ENCODE data around the gene ORAI1.
"Not testable (repeated sequence)": the region's sequence is repeated elsewhere in the genome, so short reads cannot be mapped to it uniquely, and the experiment has no call there.

The ORAI1 gene

DNA sequence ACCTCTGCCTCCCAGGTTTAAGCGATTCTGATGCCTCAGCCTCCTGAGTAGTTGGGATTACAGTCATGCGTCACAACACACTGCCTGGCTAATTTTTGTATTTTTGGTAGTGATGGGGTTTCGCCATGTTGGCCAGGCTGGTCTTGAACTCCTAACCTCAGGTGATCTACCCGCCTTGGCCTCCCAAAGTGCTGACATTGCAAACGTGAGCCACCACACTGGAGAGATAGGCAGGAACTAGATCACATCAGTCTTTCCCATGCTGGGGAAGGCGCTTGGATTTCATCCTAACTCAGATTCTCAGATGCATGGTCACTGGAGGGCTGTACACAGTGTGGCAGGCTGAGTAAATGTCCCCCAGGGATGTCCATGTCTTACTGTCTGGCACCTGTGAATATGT lies 18.0 kb upstream of the ORAI1 start:
- no peak for DNase-seq

DNA sequence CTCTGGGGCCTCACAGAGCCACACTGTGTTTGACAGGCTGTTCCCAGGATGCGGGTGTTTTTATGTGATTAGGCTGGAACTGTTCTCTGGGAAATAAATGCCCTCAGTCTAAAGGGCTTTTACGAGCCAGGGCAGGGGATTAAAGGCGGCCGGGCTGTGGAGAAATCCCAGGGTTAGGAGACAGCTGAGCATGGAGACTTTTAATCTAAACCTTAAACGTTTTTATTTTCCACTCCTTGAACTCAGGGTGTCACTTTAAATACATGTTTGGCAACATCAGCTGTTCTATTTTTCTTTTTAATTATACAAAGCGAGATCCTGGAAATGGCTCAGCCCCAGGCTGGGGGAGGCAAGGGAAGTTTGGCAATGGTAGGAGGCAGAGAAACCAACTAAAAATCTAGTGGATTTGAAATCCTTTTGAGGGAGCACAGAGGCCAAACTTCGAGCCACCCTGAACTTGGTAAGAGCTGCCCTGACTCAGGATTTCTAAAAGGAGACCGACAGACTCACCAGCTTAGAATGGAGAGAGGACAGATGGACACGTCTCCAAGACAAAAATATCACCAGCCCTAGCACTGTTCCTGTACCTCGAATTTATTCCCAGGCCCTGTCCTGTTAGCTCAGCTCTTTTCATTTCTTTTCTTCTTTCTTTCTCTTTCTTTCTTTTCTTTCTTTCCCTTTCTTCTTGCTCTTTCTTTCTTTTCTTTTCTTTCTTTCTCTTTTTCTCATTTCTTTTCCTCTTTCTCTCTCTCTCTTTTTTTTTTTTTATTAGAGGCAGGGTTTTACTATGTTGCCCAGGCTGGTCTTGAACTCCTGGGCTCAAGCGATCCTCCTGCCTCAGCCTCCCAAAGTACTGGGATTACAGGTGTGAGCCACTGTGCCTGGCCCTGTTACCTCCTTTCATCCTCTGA lies 15.8 kb upstream of the ORAI1 start:
- DNase-seq, result peak; percentile 48

DNA sequence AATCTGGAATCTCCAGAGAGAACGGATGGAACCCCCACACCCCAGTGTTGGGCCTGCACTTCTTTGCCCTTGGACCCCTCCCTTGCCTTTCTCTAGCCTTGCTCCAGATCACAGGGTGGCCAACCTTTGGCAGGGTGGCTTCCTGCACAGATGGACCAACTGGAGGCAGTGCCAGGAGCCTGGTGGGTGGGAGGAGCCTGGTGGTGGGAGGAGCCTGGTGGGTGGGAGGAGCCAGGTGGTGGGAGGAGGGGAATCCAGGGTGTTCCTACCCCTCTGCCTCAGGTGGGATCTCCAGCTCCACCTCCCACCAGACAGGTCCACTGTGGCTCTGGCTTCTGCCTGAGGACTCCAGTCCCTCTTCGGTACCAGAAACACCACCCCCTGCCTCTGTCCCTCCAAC lies 15.0 kb upstream of the ORAI1 start:
- DNase-seq, result no peak

DNA sequence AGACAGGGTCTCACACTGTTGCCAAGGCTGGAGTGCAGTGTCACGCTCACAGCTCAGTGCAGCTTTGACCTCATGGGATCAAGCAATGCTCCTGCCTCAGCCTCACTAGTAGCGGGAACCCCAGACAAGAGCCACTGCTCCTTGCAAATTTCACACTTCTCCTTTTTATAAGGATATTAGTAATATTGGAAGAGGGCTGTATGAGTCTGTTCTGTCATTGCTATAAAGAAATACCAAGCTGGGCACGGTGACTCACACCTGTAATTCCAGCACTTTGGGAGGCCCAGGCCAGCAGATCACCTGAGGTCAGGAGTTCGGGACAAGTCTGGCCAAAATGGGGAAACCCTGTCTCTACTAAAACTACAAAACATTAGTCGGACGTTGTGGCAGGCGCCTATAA lies 12.9 kb upstream of the ORAI1 start:
- DNase-seq, result no peak

DNA sequence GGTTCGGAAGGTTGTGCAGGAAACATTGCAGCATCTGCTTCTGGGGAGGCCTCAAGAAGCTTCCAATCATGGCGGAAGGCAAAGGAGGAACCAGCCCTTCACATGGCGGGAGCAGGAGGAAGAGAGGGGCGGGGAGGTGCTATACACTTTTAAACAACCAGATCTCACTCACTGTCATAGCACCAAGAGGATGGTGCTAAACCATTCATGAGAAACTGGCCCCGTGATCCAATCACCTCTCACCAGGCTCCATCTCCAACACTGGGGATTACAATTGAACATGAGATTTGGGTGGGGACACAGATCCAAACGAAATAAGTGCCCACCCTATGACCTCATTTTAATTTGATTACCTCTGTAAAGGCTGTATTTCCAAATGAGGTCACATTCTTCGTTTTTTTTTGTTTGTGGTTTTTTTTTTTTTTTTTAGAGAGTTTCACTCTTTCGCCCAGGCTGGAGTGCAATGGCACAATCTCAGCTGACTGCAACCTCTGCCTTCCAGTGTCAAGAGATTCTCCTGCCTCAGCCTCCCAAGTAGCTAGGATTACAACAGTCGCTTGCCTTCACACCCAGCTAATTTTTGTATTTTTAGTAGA lies 11.4 kb upstream of the ORAI1 start:
- DNase-seq, result no peak

DNA sequence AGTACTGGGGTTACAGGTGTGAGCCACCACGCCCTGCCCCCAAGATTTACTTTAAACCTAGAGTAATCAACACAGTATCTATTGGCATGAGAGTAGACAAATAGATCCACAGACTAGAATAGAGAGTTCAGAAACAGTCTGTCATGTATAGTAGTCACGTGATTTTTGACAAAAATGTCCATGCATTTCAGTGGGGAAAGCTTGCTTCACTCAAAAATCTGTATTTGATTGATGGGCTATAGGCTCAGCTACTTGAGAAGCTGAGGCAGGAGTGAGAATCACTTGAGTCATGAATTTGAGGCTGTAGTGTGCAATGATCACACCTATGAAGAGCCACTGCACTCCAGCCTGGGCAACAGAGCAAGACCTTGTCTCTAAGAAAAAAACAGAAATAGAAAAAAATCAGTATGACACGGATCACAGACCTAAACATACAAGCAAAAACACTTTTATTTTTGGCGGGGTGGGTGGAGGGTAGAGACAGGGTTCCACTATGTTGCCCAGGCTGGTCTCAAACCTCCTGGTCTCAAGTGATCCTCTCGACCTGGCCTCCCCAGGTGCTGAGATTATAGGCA lies 7.6 kb upstream of the ORAI1 start:
- DNase-seq, result no peak

DNA sequence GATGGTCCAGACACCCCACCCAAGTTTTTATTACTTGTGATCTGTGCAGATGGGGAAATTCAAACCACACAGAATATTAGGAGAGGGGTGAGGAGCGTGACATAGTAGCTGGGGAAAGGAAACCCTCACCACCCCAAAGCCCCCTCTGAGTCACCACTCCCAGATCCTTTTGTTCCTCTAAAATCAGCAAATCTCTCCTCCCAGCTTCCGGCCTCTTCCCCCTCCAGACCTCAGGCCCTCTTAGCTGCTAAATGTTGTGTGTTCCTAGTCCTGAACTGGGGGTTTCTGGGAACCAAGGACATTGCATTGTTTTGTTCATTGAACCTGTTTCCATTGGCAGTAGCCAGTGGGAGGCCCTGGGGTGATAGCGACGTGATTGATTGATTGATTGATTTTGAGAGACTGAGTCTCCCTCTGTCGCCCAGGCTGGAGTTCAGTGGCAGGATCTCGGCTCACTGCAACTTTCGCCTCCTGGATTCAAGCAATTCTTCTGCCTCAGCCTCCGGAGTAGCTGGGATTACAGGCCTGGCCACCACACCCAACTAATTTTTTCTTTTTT lies 5.9 kb upstream of the ORAI1 start:
- no peak for DNase-seq

DNA sequence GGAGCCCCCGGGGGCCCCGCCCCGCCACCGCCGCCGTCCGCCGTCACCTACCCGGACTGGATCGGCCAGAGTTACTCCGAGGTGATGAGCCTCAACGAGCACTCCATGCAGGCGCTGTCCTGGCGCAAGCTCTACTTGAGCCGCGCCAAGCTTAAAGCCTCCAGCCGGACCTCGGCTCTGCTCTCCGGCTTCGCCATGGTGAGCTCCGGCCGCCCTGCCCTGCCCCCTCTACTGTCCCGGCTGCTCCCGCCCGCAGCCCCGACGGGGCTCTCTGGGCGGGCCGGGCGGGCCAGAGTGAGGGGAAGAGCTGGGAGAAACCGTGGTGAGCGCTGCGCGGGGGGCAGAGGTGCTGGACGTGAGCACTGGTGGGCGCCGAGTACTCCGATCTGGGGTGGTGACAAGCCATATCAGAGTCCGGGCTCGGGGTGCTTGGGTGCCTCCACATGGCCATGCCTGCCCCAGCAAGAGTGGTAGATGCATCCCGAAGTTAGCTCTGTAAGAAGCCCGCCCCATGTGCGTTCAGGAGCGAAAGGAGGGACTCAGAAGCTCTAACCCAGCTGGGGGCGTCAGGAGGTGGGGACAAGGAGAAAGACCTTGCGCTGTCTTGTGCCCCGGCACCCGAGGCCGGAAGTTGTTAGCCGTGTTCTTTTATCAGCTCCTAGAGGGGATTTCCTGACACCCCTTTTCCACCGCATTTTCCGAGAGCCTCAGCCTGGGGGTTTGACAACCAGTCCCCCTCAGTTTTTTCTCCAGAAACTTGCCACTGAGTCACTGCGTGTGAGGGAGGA lies 717 bp downstream of the ORAI1 start:
- peak; percentile 24 for DNase-seq

DNA sequence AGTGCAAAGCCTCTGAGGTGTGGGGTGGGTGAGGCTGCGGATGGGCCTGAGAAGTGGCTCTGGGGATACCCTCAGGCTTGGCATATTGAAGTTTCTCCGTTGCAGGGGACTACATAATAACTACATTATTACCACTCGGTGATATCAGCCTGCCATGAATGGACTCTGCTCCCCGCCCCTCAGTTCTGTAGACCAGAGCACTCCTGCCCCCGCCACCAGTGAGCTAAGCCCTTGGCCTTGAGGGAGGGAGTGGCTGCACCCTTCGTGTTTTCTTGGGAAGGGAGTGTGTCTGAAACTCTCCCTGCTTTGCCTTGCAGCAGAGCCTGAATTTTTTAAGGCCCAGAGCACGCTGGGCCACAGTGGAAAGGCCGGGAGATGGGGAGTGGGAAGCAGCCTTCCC lies 1.7 kb downstream of the ORAI1 start:
- DNase-seq, result no peak

DNA sequence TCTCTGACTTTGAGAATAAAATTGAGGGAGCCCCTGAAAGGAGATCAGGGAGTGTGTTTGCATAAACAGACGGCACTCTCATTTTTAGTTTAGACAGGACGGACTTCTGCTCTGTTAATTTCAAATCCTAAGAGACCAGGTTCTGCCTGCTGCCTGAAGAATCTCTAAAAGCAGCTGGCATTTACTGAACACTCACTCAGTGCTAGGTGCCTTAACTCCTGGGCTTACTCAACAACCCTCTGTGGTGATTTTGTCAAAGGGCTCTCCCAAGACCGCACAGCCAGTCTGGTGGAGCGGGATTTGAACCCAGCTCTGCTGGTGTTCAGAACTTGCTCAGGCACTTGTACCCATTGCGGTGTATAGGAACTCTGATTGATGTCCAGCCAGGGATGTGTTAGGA lies 2.2 kb downstream of the ORAI1 start:
- DNase-seq, result no peak

DNA sequence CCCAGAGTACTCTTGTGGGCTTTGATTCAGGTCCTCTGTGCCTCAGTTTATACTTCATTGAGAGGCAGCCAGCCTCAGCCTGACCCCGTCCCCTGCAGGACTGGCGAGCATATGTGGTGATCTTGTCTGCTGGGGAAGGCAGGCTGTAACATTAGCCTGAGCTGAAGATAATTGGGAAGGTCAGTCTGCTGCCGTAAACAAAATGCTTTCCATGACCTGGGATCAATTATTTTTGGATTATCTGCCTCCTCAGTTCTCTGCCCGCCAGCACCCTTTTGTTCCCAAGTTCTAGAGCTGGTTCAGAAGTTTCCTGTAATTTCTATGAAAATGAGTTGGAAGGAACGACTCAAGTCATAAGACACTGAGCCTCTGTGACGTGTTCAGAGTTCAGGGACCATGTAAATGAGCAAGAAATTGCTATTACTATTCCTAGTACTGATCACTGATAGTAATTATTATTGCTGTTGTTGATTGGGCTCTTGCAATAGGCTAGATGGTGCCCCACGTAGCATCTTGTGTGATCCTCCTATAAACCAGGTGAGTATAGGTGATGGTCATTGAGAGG lies 4.5 kb downstream of the ORAI1 start:
- DNase-seq, result no peak

DNA sequence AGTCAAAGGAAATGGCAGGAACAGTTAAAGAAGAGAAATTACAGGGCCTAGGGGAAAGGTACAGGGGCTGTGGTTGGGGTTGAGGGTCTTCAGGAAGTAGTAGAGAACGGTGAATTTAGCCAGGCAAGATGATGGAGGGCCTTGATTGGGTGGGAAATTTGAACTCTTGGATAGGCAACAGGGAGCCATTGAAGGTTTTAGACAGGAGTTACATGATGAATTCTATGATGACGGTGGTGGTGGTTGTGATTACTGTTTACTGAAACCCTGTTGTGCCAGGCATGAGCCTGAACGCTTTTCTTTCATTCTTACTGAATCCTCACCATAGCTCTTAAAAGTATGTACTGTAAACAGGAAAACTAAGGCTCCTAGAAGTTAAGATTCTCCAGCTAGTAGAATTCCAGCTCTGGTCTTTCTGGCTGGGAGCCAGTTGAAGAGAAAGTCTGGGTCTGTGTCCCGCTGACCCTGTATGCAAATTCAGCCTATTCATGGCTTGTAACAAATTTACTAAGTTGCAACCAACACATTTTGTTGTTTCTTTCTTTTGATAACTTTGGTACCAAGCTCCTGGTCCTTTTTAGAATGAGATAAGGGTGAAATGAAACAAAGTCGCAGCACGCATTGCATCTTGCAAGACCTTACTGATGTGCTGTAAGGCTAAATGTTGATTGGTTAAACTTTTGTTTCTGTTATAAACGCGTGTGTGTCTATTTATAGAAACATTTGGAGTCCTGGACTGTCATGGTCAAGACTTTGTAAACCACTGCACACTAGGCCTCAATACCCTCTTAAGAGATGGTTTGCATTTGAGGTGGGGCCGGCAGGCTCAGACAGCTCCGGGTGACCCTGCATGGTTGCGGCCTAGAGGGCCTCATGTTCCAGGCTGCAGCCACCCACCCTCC lies 6.0 kb downstream of the ORAI1 start:
- no peak for DNase-seq

DNA sequence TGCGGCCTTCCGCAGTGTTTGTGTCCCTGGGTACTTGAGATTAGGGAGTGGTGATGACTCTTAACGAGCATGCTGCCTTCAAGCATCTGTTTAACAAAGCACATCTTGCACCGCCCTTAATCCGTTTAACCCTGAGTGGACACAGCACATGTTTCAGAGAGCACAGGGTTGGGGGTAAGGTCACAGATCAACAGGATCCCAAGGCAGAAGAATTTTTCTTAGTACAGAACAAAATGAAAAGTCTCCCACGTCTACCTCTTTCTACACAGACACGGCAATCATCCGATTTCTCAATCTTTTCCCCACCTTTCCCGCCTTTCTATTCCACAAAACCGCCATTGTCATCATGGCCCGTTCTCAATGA lies 7.5 kb downstream of the ORAI1 start:
- not testable (repeated sequence) for DNase-seq

DNA sequence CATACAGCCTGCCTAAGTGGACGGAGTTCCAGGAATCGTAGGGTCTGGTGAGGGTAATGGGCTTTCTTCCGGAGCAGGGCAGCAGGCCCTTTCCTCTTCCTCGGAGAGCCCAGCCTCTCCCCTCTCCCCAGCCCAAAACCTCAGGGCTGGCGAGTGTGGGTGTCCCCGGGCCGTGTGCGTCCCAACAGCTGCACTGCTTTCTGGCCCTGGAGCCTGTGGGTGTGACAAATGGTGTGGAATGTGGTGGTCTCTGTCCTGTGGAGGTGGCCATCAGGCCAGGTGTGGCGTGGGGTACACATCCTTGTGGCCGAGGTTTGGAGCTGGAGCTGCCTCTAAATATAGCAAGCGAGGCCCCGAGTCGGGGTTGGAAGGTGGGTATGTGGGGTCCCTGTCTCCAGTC lies 8.5 kb downstream of the ORAI1 start:
- no peak for DNase-seq

DNA sequence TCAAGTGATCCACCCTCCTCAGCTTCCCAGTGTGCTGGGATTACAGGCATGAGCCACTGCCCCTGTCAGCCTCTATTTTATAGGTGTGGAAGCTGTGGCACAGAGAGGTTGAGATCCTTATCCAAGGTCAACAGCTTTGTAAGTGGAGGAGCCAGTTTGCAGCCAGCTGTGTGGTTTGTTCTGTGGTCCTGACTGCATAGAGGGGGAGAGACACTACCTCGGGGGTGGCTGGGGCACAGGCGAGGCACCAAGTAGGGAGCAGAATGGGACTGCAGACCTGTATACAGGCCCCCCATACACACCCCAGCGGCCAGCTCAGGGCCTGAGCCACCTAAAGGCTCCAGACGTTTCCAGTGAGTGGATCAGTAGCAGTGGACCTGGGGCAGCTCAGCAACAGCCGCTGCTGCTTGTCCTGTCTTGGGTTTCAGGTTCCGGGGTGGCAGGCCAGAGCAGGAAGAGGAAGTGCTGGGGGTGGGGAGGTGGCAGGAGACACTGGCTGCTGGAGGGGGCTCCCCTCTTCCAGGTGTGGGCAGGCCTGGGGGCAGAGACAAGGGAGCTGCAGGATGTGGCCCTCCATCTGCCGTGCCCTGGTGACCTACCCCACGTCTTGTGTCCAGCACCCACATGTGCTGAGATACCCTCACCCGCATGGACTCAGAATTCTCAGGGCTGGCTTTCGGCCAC lies 11.0 kb downstream of the ORAI1 start:
- no peak for DNase-seq

DNA sequence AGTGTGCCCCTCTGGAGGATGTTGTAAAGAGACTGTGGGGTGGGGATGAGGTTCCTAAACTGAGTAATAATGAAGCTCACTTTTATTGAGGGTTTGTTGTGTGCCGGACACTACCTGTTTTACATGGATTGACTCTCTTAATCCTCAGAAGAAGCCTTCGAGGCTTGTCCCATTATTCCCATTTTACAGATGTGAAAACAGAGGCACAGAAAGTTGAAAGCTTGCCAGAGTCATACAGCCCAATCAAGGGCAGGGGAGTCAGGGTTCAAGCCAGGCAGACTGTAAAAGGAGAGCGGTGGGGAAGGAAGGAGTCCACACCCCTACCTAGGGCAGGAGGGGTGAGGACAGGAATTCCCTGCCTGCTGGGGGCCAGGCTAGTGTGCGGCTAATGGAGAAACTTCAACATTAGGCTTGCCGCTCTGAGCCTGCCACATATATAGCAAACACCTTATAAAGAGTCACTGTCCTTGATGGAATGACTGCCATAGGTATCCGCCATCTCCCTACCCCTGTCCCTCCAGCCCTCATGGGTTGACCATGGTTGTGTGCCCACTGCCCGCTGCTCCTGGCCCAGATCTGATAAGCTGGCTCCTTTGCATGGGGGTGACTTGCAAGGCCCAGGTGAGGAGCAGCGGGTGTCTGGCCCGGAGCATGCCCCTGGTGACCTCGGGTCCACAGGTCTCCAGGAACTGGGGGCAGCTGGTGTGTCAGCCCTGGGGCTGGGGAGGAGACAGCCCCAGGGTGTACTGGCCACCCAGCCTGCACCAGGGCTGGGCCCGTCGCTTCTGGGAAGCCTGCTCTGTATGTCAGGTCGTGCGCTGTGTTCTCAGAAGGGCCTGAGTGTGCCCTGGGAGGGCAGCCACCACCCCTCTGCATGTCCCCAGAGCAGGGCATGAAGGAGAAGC lies 12.2 kb downstream of the ORAI1 start:
- no peak for DNase-seq

DNA sequence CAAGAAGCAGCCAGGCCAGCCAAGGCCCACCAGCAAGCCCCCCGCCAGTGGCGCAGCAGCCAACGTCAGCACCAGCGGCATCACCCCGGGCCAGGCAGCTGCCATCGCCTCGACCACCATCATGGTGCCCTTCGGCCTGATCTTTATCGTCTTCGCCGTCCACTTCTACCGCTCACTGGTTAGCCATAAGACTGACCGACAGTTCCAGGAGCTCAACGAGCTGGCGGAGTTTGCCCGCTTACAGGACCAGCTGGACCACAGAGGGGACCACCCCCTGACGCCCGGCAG lies 15.0 kb downstream of the ORAI1 start:
- no peak for DNase-seq

DNA sequence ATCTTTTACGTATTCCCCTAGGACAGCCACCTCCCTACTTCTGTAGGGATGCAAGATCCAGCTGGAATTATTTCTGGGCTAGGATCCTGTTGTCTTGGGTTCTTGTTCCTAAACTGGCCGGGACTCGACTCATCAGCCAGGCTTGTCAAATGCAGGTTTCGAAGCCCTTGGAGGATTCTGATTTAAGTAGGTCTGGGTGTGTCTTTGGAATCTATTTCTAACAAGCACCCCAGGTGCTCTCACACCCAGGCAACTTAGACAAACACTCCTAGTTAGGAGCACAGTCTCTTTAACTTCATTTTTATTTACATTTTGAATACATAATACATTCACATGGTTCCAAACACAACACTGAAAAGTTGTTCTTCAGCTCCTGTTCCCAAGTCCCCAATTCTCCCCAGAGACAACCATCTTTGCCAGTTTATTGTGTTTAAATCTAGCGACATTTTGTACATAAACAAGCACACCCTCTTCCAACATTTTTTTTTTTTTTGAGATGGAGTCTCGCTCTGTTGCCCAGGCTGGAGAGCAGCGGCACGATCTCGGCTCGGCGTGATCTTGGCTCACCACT lies 22.2 kb downstream of the ORAI1 start:
- DNase-seq, result no peak

DNA sequence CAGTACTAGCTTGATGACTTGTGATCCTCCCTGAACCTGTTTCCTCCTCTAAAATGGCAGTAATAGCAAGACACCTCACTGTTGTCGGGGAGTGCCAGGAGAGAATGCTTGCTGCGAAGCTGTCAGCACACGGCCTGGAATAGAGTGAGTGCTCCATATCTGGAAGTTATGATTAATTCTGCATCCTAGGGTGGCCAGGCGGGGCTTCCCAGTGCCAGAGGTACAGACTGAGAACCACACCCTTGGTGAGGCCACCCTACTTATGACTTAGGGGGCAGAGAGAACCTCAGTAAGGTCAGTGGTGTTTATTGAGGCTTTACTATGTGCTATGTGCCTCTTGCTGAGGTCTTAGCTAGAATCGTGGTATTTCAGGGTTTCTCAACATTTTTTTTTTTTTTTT lies 23.0 kb downstream of the ORAI1 start:
- no peak for DNase-seq

DNA sequence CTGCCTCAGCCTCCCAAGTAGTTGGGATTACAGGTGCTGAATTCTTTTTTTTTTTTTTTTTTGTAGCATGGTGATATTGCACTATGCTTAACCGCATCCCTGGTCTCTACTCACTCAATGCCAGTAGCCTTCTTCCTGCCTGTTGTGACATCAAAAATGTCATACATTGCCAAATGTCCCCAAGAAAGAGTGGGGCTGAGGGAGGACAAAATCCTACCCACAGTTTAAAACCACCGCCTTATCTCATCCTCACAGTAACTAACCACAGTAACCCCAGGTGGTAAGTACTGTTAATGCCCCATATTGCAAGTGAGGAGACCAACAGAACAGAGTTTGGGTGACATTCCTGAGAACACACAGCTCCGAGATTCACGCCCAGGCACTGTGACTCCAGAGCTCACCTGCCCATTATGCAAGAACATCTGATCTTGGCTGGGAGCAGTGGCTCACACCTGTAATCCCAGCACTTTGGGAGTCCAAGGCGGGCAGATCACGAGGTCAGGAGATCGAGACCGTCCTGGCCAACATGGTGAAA lies 23.6 kb downstream of the ORAI1 start:
- DNase-seq, result no peak

Measured in NCI-H2227 treated with DMSO at 0.1 percent for 48 hours (cell line).